Measurements from ENCODE around the gene PTPRG.

Gene PTPRG

GRCh38 chr3:62117903-62118548 is 556.7 kb downstream of the PTPRG start:
- TF ChIP-seq CTCF (IDR thresholded peaks at IDR 0.05; ENCODE audit: insufficient read depth, low read depth, low read length, missing control alignments) = no peak
- H3K4me3 ChIP-seq (ENCODE audit: low read depth, low read length) = no peak overlapping the region
- no peak for DNase-seq (ENCODE audit: low read depth)

DNA sequence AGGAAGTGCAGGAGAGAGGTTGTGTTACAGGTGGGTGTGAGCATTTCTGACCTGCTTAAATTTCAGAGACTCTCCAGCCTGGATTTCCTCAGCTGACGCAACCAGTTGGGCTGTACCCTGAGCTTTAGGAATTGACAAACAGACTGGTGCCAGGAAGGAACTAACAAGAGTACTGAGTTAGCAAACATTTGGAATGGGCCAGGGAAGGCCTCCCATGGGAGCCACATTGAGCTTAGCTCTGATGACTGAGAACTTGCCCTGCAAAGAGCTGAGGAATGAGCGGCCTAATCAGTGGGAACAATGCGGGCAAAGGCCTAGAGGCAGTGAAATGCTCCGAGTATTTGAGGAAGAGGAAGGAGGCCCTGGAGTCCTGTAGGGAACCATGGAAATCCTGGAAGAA is 557.8 kb downstream of the PTPRG start:
- DNase-seq (ENCODE audit: low read depth) = no peak
- H3K4me3 ChIP-seq (ENCODE audit: low read depth, low read length) = no peak overlapping the region
- TF ChIP-seq CTCF (IDR thresholded peaks at IDR 0.05; ENCODE audit: insufficient read depth, low read depth, low read length, missing control alignments) = no peak

GRCh38 chr3:62122819-62123218 is 561.4 kb downstream of the PTPRG start:
- no peak overlapping the region for H3K4me3 ChIP-seq (ENCODE audit: low read depth, low read length)
- no peak for DNase-seq (ENCODE audit: low read depth)
- no peak for TF ChIP-seq CTCF (IDR thresholded peaks at IDR 0.05; ENCODE audit: insufficient read depth, low read depth, low read length, missing control alignments)

DNA sequence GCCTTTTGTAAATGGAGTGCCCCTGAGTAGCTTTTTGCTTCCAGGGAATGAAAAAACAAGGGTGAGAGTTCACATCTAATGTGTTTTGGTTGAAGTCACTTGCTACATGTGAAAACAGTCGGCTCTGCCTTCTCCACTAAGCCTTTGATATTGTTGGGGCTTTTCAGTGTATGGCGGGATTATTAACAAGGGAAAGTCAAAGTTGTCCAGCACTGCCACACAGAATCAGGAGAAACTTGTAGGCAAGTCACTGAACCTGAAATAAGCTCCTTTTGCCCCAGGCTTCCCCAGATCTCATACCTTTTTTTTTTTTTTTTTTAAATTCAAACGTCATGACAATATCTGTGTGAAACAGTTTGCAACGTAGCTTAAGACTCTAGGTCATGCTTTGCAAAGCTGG is 564.0 kb downstream of the PTPRG start:
- H3K4me3 ChIP-seq (ENCODE audit: low read depth, low read length) = no peak overlapping the region
- TF ChIP-seq CTCF (IDR thresholded peaks at IDR 0.05; ENCODE audit: insufficient read depth, low read depth, low read length, missing control alignments) = no peak
- DNase-seq (ENCODE audit: low read depth) = no peak

DNA sequence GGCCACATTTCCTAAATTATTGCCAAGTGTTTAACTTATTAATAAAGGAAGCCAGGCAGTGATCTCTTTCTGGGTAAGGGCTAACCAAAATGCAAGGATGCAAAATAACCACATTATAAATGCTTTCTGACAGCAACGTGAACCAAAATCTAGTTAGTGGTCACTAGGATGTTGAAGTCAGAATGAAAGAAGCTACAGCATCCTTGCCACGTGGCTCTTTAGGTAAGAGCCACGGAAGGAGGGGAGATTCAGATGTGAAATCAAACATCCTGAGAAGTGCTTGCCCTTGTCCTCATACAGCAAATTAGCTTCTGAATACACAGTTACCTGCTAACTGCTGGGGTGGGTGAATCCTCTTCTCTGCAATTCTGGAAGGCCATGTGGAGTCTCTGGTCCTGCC is 565.7 kb downstream of the PTPRG start:
- no peak for DNase-seq (ENCODE audit: low read depth)
- no peak overlapping the region for H3K4me3 ChIP-seq (ENCODE audit: low read depth, low read length)
- no peak for TF ChIP-seq CTCF (IDR thresholded peaks at IDR 0.05; ENCODE audit: insufficient read depth, low read depth, low read length, missing control alignments)

DNA sequence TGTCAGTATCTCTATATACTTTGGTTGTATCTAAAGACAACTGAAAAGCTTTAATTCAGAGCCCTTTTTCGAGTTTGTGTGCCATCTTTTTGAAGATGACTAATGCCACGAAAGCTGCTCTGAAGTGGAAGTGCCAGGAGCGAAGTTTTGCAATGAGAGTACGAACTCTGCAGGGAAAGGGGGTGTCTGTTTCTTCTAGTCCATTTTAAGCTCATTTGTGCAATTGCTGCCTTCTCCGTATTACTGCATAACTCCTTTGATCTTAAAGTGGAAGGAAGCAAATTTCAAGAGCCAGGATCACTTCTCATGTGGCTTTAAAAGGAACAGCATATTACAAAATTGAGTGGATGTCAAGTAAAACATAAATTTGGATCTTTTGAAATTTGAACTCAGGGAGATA is 566.7 kb downstream of the PTPRG start:
- no peak for TF ChIP-seq CTCF (IDR thresholded peaks at IDR 0.05; ENCODE audit: insufficient read depth, low read depth, low read length, missing control alignments)
- no peak for DNase-seq (ENCODE audit: low read depth)
- no peak overlapping the region for H3K4me3 ChIP-seq (ENCODE audit: low read depth, low read length)

- DNase-seq (ENCODE audit: low read depth) = no peak
- H3K4me3 ChIP-seq (ENCODE audit: low read depth, low read length) = no peak overlapping the region
- no peak for TF ChIP-seq CTCF (IDR thresholded peaks at IDR 0.05; ENCODE audit: insufficient read depth, low read depth, low read length, missing control alignments)
Measured at GRCh38 chr3:62128681-62129080, 567.3 kb downstream of the PTPRG start.

Measured in GM12865 (cell line).